Omental fat pad (tissue), 4 donors: ENCODE results near the gene SLC29A2. TPM values are rescaled to one million over a fixed set of nuclear protein-coding genes. Genes with fewer than 3 reads are reported as not detected.

Experiments used
- ATAC-seq: fragments of 150-250 bp; one replicate; pipeline ENCODE4 v1.9.1; 2016; ENCODE audit warnings: mild to moderate bottlenecking, moderate library complexity; ENCODE audit not compliant: low FRiP score
- DNase-seq: peaks from one replicate; pipeline ENCODE4 v3.0.0-alpha.2; 2019; ENCODE audit warnings: low spot score
- total RNA-seq, 4 donors: library from RNA; depleted of rRNA; stranded (reverse); fragments of >200 nt; gene quantifications; one replicate each; pipeline ENCODE4 v1.1.0, GENCODE V29; 2016
- TF ChIP-seq, protein P1 (sequence below), 3 donors: fragments of 450-650 bp; IDR thresholded peaks; one replicate each; pipeline ENCODE4 v1.5.1; 2016 to 2017; ENCODE audit warnings: antibody characterized with exemption in 3 of 3, mild to moderate bottlenecking in 3 of 3, moderate library complexity in 2 of 3

The SLC29A2 gene
- total RNA-seq, 4 donors from 2014 or later: 2.7 to 7.4 (median 5.0) TPM

GRCh38 chr11:66365166-66365565 lies 6.4 kb downstream of the SLC29A2 start:
- DNase-seq (no peak), ATAC-seq (no peak)
- TF ChIP-seq, protein P1, sequence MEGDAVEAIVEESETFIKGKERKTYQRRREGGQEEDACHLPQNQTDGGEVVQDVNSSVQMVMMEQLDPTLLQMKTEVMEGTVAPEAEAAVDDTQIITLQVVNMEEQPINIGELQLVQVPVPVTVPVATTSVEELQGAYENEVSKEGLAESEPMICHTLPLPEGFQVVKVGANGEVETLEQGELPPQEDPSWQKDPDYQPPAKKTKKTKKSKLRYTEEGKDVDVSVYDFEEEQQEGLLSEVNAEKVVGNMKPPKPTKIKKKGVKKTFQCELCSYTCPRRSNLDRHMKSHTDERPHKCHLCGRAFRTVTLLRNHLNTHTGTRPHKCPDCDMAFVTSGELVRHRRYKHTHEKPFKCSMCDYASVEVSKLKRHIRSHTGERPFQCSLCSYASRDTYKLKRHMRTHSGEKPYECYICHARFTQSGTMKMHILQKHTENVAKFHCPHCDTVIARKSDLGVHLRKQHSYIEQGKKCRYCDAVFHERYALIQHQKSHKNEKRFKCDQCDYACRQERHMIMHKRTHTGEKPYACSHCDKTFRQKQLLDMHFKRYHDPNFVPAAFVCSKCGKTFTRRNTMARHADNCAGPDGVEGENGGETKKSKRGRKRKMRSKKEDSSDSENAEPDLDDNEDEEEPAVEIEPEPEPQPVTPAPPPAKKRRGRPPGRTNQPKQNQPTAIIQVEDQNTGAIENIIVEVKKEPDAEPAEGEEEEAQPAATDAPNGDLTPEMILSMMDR (IDR thresholded peaks at IDR 0.05): no peak

GRCh38 chr11:66363805-66364535 lies 7.6 kb downstream of the SLC29A2 start:
- TF ChIP-seq, protein P1 (IDR thresholded peaks at IDR 0.05): no peak
- DNase-seq: no peak
- ATAC-seq: no peak

DNA sequence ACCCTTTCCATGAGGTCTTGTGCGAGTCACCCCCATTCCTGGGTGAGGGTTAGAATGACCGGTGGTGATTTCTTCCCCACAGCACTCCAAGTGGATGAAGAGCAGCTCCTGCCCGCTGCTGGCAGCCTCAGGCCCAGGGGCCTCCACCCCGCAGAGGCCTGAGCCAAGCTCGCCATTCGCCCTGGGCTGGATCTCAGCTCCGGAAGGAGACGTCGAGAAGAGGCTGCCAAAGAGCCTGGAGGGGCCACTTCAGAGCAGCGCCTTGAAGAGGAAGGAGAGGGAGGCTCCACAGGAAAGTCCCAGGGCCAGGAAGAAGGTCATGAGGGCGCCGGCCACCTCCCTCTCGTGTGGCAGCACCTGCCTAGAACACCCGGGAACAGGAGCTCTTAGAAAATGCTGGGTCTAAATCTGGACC lies 8.4 kb downstream of the SLC29A2 start:
- no peak for ATAC-seq
- DNase-seq: no peak
- TF ChIP-seq, protein P1 (IDR thresholded peaks at IDR 0.05): no peak

GRCh38 chr11:66362481-66363147 lies 8.9 kb downstream of the SLC29A2 start:
- no peak for DNase-seq
- ATAC-seq: no peak
- TF ChIP-seq, protein P1 (IDR thresholded peaks at IDR 0.05): no peak

- ATAC-seq (no peak), DNase-seq (no peak)
- TF ChIP-seq, protein P1 (IDR thresholded peaks at IDR 0.05): no peak
Measured at GRCh38 chr11:66361502-66361941, 10.0 kb downstream of the SLC29A2 start.

- ATAC-seq (no peak), DNase-seq (no peak)
- TF ChIP-seq, protein P1 (IDR thresholded peaks at IDR 0.05): no peak
Measured at GRCh38 chr11:66360406-66361073, 11.0 kb downstream of the SLC29A2 start.
